ENCODE measurements around the gene TMEM269. TPM values are rescaled to one million over a fixed set of nuclear protein-coding genes. Genes with fewer than 3 reads are reported as not detected.

Gene TMEM269
- polyA plus RNA-seq, 3 donors, result 0.07 TPM; not detected in 2

DNA sequence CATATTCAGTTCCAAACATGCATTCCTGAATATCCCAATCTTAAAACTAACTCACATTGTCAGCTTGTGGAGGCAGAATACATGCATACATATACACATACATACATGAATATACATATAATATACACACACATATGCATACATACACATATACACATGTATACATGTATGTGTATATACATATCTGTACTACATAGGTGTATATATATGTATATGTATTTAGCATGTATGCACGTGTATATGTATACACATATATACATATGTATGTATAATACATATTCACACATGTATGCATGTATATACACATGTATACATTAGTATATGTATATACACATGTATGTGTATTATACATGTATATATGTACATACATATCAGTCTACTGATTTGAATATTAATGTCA is 60.4 kb downstream of the TMEM269 start:
- H3K27ac ChIP-seq (ENCODE audit: low read depth in 1 of 2, low read length in 2 of 2), result no peak overlapping the region
- H3K4me3 ChIP-seq (replicated peaks in 1 of 3; ENCODE audit: low read depth in 2 of 3, low read length in 3 of 3), result no peak overlapping the region
- Mint-ChIP-seq H3K36me3 (peaks cover 38 to 41% of the 10 kb centered on the region in 2 donors), H3K4me1 (peaks cover 24% of the 10 kb centered on the region), H3K4me3 (no peak overlapping the region), H3K27me3 (ENCODE audit: low read depth in 3 of 3) (peaks cover 0 to 3% (median 0%) of the 10 kb centered on the region in 3 donors), H3K9me3 (peaks cover 0 to 3% (median 0%) of the 10 kb centered on the region in 7 donors), H3K27ac (no peak overlapping the region)
- no peaks in the 10 kb centered on the region for H3K27me3 ChIP-seq (ENCODE audit: control insufficient read depth in 2 of 2, insufficient read depth in 2 of 2, low read length in 2 of 2)
- intact Hi-C loops (cut with micrococcal nuclease), result loop anchor here (5.0 to 10.0 kb wide), 5 partner anchors 33 to 330 kb away; partner anchors contain the start of genes C1orf50 (in 2 of the 2), P3H1 (in 2 of the 2), CFAP57 (in 1 of the 2) and EBNA1BP2 (in 1 of the 2)
- H3K9ac ChIP-seq (ENCODE audit: insufficient read depth, low read length, poor library complexity, severe bottlenecking), result no peak overlapping the region
- DNase-seq, result no peak
- H3K4me2 ChIP-seq (replicated peaks; ENCODE audit: extremely low read depth, low read length, poor library complexity, severe bottlenecking), result no peak overlapping the region
- H3K36me3 ChIP-seq (replicated peaks in 1 of 2; ENCODE audit: control insufficient read depth in 1 of 2, insufficient read depth in 2 of 2, low read length in 2 of 2), result peaks cover 12 to 40% of the 10 kb centered on the region in 2 donors
- H4K20me1 ChIP-seq (ENCODE audit: insufficient read depth, low read length), result no peaks in the 10 kb centered on the region
- TF ChIP-seq, protein P1, sequence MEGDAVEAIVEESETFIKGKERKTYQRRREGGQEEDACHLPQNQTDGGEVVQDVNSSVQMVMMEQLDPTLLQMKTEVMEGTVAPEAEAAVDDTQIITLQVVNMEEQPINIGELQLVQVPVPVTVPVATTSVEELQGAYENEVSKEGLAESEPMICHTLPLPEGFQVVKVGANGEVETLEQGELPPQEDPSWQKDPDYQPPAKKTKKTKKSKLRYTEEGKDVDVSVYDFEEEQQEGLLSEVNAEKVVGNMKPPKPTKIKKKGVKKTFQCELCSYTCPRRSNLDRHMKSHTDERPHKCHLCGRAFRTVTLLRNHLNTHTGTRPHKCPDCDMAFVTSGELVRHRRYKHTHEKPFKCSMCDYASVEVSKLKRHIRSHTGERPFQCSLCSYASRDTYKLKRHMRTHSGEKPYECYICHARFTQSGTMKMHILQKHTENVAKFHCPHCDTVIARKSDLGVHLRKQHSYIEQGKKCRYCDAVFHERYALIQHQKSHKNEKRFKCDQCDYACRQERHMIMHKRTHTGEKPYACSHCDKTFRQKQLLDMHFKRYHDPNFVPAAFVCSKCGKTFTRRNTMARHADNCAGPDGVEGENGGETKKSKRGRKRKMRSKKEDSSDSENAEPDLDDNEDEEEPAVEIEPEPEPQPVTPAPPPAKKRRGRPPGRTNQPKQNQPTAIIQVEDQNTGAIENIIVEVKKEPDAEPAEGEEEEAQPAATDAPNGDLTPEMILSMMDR (IDR thresholded peaks at IDR 0.05), result no peak
- peaks cover 14 to 20% of the 10 kb centered on the region in 2 donors for H3K4me1 ChIP-seq (ENCODE audit: control insufficient read depth in 1 of 2, insufficient read depth in 2 of 2, low read length in 2 of 2)
- no CpG with 5 or more reads among the region's 1 CpG for WGBS (ENCODE audit: insufficient coverage)
- H3K9me3 ChIP-seq (replicated peaks in 1 of 2; ENCODE audit: control insufficient read depth in 1 of 2, insufficient read depth in 1 of 2, low read length in 2 of 2), result no peaks in the 10 kb centered on the region
- H2AFZ ChIP-seq (ENCODE audit: insufficient read depth, low read depth, low read length, poor library complexity, severe bottlenecking), result no peak overlapping the region
- H3K79me2 ChIP-seq (ENCODE audit: insufficient read depth, low read length), result peaks cover 14% of the 10 kb centered on the region

DNA sequence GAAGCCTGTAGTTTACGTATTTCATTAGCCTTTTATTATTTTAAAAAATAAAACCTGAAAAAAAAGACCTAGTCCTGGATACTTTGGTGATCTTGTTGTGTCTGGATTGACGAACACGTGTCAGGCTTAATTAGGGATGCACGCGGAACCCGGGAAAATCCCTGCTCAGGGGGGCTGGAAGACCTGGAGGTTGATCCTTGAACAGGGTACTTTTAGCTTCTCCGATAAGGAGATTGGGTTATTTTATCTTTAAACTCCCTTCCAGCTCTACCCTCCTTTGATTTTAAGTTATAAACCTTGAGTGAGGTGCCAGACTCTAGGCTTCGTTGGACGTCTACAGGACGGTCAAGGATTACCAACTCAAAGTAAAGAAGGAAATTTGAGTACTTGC is 61.1 kb downstream of the TMEM269 start:
- no peaks in the 10 kb centered on the region for H3K27me3 ChIP-seq (ENCODE audit: control insufficient read depth in 2 of 2, insufficient read depth in 2 of 2, low read length in 2 of 2)
- no CpG with 5 or more reads among the region's 10 CpGs for WGBS (ENCODE audit: insufficient coverage)

More for the DNA sequence above, 61.1 kb downstream of the TMEM269 start:
- Histone ChIP-seq H4K20me1 (ENCODE audit: insufficient read depth, low read length) (no peaks in the 10 kb centered on the region), H3K9me3 (replicated peaks in 1 of 2; ENCODE audit: control insufficient read depth in 1 of 2, insufficient read depth in 1 of 2, low read length in 2 of 2) (peaks cover 0 to under 1% of the 10 kb centered on the region in 2 donors), H3K4me2 (replicated peaks; ENCODE audit: extremely low read depth, low read length, poor library complexity, severe bottlenecking) (peak overlapping the region; percentile 99), H3K9ac (ENCODE audit: insufficient read depth, low read length, poor library complexity, severe bottlenecking) (no peak overlapping the region), H2AFZ (ENCODE audit: insufficient read depth, low read depth, low read length, poor library complexity, severe bottlenecking) (peak overlapping the region; percentile 87), H3K27ac (ENCODE audit: low read depth in 1 of 2, low read length in 2 of 2) (no peak overlapping the region), H3K79me2 (ENCODE audit: insufficient read depth, low read length) (peaks cover 14% of the 10 kb centered on the region), H3K4me1 (ENCODE audit: control insufficient read depth in 1 of 2, insufficient read depth in 2 of 2, low read length in 2 of 2) (peaks cover 14 to 20% of the 10 kb centered on the region in 2 donors), H3K36me3 (replicated peaks in 1 of 2; ENCODE audit: control insufficient read depth in 1 of 2, insufficient read depth in 2 of 2, low read length in 2 of 2) (peaks cover 16 to 43% of the 10 kb centered on the region in 2 donors), H3K4me3 (replicated peaks in 1 of 3; ENCODE audit: low read depth in 2 of 3, low read length in 3 of 3) (peak overlapping the region; percentile 66 to 91 (median 77))
- no peak for DNase-seq
- H3K4me3 Mint-ChIP-seq, result peak overlapping the region; percentile 95 to 98
- peak overlapping the region in 2 of 7 donors; percentile 50 to 80 for H3K27ac Mint-ChIP-seq
- intact Hi-C loops (cut with micrococcal nuclease), result loop anchor here (5.0 to 10.0 kb wide), 5 partner anchors 34 to 329 kb away; partner anchors contain the start of genes C1orf50 (in 2 of the 2), P3H1 (in 2 of the 2), CFAP57 (in 1 of the 2) and EBNA1BP2 (in 1 of the 2)
- H3K27me3 Mint-ChIP-seq (ENCODE audit: low read depth in 3 of 3), result peaks cover 0 to 3% (median 0%) of the 10 kb centered on the region in 3 donors
- peaks cover 0 to 3% (median under 1%) of the 10 kb centered on the region in 7 donors for H3K9me3 Mint-ChIP-seq
- TF ChIP-seq, protein P1 (IDR thresholded peaks at IDR 0.05), result no peak
- H3K36me3 Mint-ChIP-seq, result peaks cover 38 to 41% of the 10 kb centered on the region in 2 donors
- H3K4me1 Mint-ChIP-seq, result peaks cover 24% of the 10 kb centered on the region

All from CD14-positive monocyte (primary cell).